Measurements from ENCODE around the gene RYR1. TPM values are rescaled to one million over a fixed set of nuclear protein-coding genes. Genes with fewer than 3 reads are reported as not detected.

The RYR1 gene
- total and polyA plus RNA-seq, 2 of the 13 experiments (the other 11 are each of a cell fraction or from before 2014, with no cell fraction given): 0.03 TPM; not detected in 1

GRCh38 chr19:38626401-38626800 is 192.9 kb downstream of the RYR1 start (continued):
- TF ChIP-seq ZBTB40 (IDR thresholded peaks at IDR 0.05) (no peak), ZBTB40 (CRISPR knock-in tag; IDR thresholded peaks at IDR 0.05) (no peak), ZNF3 (CRISPR knock-in tag; IDR thresholded peaks at IDR 0.05) (no peak), ZNF576 (CRISPR knock-in tag; IDR thresholded peaks at IDR 0.05) (no peak), ZNF235 (CRISPR knock-in tag; IDR thresholded peaks at IDR 0.05; ENCODE audit: borderline replicate concordance) (no peak), CAMTA2 (CRISPR knock-in tag; IDR thresholded peaks at IDR 0.05; ENCODE audit: borderline replicate concordance) (no peak)
